ENCODE data around the gene MPIG6B. TPM values are rescaled to one million over a fixed set of nuclear protein-coding genes. Genes with fewer than 3 reads are reported as not detected.

Gene MPIG6B
- total RNA-seq, 1 experiment from 2014 or later: not detected

GRCh38 chr6:31740397-31741223, 17.4 kb downstream of the MPIG6B start:
- DNase-seq (ENCODE audit: unreplicated experiment): no peak
- Mint-ChIP-seq H3K4me1 (ENCODE audit: insufficient read depth, unreplicated experiment) (peaks cover 40% of the 10 kb centered on the region), H3K36me3 (ENCODE audit: insufficient read depth, unreplicated experiment) (peaks cover 4% of the 10 kb centered on the region), H3K9me3 (ENCODE audit: unreplicated experiment) (no peaks in the 10 kb centered on the region), H3K4me3 (ENCODE audit: unreplicated experiment) (peak overlapping the region; percentile 88), H3K27me3 (ENCODE audit: insufficient read depth, unreplicated experiment) (no peaks in the 10 kb centered on the region), H3K27ac (ENCODE audit: low read depth, unreplicated experiment) (peak overlapping the region; percentile 81)
- TF ChIP-seq CTCF (IDR thresholded peaks at IDR 0.05; ENCODE audit: unreplicated experiment): no peak
- ChIA-PET CTCF (interaction anchor here (0.7 to 1.6 kb wide), 4 partner anchors 10 to 51 kb away, joined by 4 to 7 read pairs (median 4); no protein-coding TSS in a partner anchor), POLR2A (interaction anchor here (0.6 to 7.0 kb wide), 28 partner anchors 9 to 1536 kb away, joined by 3 to 90 read pairs (median 6); partner anchors contain the start of genes ABHD16A, B3GALT4, BAG6 and C6orf47)
- BruUV-seq (replicated peaks): no TSS peak
- intact Hi-C loops (cut with micrococcal nuclease): no loop called here

GRCh38 chr6:31741815-31742214, 18.6 kb downstream of the MPIG6B start:
- Mint-ChIP-seq H3K4me3 (ENCODE audit: unreplicated experiment) (peak overlapping the region; percentile 9), H3K9me3 (ENCODE audit: unreplicated experiment) (no peaks in the 10 kb centered on the region), H3K27me3 (ENCODE audit: insufficient read depth, unreplicated experiment) (no peaks in the 10 kb centered on the region), H3K27ac (ENCODE audit: low read depth, unreplicated experiment) (no peak overlapping the region), H3K4me1 (ENCODE audit: insufficient read depth, unreplicated experiment) (peaks cover 35% of the 10 kb centered on the region), H3K36me3 (ENCODE audit: insufficient read depth, unreplicated experiment) (peaks cover 4% of the 10 kb centered on the region)
- intact Hi-C loops (cut with micrococcal nuclease): no loop called here
- CTCF ChIA-PET: interaction anchor here (0.7 to 1.2 kb wide), 2 partner anchors 50 to 307 kb away, joined by 4 read pairs; no protein-coding TSS in a partner anchor
- POLR2A ChIA-PET: interaction anchor here (0.7 to 1.7 kb wide), 4 partner anchors 9 to 81 kb away, joined by 3 to 6 read pairs (median 4); no protein-coding TSS in a partner anchor
- no TSS peak for BruUV-seq (replicated peaks)
- no peak for DNase-seq (ENCODE audit: unreplicated experiment)
- TF ChIP-seq CTCF (IDR thresholded peaks at IDR 0.05; ENCODE audit: unreplicated experiment): no peak

GRCh38 chr6:31742894-31743293, 19.7 kb downstream of the MPIG6B start:
- no peaks in the 10 kb centered on the region for H3K9me3 Mint-ChIP-seq (ENCODE audit: unreplicated experiment)
- POLR2A ChIA-PET: no interaction called here
- BruUV-seq (replicated peaks): no TSS peak
- DNase-seq (ENCODE audit: unreplicated experiment): no peak
- peaks cover 7% of the 10 kb centered on the region for H3K36me3 Mint-ChIP-seq (ENCODE audit: insufficient read depth, unreplicated experiment)
- no peak overlapping the region for H3K4me3 Mint-ChIP-seq (ENCODE audit: unreplicated experiment)
- CTCF ChIA-PET: no interaction called here
- H3K27ac Mint-ChIP-seq (ENCODE audit: low read depth, unreplicated experiment): no peak overlapping the region
- intact Hi-C loops (cut with micrococcal nuclease): no loop called here
- peaks cover 27% of the 10 kb centered on the region for H3K4me1 Mint-ChIP-seq (ENCODE audit: insufficient read depth, unreplicated experiment)
- H3K27me3 Mint-ChIP-seq (ENCODE audit: insufficient read depth, unreplicated experiment): no peaks in the 10 kb centered on the region
- TF ChIP-seq CTCF (IDR thresholded peaks at IDR 0.05; ENCODE audit: unreplicated experiment): no peak

- no peak for TF ChIP-seq CTCF (IDR thresholded peaks at IDR 0.05; ENCODE audit: unreplicated experiment)
- intact Hi-C loops (cut with micrococcal nuclease): no loop called here
- BruUV-seq (replicated peaks): no TSS peak
- peaks cover 10% of the 10 kb centered on the region for H3K36me3 Mint-ChIP-seq (ENCODE audit: insufficient read depth, unreplicated experiment)
- ChIA-PET CTCF (no interaction called here), POLR2A (no interaction called here)
- H3K27me3 Mint-ChIP-seq (ENCODE audit: insufficient read depth, unreplicated experiment): no peaks in the 10 kb centered on the region
- H3K27ac Mint-ChIP-seq (ENCODE audit: low read depth, unreplicated experiment): no peak overlapping the region
- no peak overlapping the region for H3K4me3 Mint-ChIP-seq (ENCODE audit: unreplicated experiment)
- peaks cover 11% of the 10 kb centered on the region for H3K4me1 Mint-ChIP-seq (ENCODE audit: insufficient read depth, unreplicated experiment)
- no peaks in the 10 kb centered on the region for H3K9me3 Mint-ChIP-seq (ENCODE audit: unreplicated experiment)
- DNase-seq (ENCODE audit: unreplicated experiment): no peak
Measured at GRCh38 chr6:31744422-31744821, 21.2 kb downstream of the MPIG6B start.
